GM18873 (cell line): Measurements from ENCODE around the gene SERPINI1.
"Not testable (repeated sequence)": the region's sequence is repeated elsewhere in the genome, so short reads cannot be mapped to it uniquely, and the experiment has no call there.

Source experiments
- ATAC-seq: cut with Tn5 transposase; IDR thresholded peaks from one replicate; pipeline ENCODE4 v1.9.1; 2021; ENCODE audit warnings: mild to moderate bottlenecking, moderate library complexity, moderate number of reproducible peaks; ENCODE audit not compliant: unreplicated experiment, low FRiP score

SERPINI1 gene

DNA sequence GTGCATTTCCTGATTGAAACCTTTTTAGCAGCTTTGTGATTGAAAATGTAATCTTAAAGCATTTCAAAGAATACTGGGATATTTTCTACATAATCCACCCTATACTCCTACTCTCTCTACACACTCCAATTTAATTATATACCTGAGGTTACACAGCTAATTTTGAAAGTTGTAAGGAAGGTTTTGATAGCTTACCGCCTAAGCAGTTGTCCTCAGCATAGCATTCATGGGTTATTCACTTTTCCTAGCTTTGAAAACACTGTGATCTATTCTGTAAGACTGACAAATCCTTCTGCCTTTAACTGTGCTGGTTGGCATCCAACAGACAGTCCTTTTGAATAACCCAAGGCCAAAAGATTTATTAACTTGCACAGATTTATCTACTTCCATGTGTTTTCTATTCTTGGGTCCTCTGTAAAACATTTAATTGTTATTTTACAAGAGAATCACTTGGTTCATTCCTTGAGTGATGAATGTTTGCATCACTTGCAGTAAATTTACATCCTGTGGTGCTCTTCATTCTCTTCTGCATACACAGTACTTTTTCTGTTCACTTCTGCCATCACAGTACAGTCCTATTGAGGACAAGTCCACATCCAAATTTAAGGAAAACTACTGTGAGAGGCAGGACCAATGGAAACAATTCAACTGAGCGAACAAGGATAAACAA, 44.8 kb downstream of the SERPINI1 start:
- no peak for ATAC-seq

DNA sequence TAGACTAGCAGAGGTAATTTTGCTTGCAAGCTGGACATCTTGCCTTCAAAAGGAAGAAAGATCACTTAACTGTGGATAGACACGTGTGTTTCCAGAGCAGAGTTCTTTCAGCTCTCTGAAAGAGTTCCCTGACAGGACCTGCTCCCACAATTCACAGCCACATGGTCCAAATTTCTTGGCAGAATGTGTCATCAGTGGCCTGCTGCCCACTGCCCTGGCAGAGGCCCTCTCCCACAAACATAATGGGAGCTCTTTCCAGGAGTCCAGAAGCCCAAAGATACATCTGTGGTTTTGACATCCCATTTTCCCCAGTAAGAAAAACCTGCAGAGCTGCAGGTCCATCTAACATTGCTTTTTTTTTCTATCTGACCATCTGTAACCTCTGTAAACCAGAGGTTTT, 48.3 kb downstream of the SERPINI1 start:
- no peak for ATAC-seq

DNA sequence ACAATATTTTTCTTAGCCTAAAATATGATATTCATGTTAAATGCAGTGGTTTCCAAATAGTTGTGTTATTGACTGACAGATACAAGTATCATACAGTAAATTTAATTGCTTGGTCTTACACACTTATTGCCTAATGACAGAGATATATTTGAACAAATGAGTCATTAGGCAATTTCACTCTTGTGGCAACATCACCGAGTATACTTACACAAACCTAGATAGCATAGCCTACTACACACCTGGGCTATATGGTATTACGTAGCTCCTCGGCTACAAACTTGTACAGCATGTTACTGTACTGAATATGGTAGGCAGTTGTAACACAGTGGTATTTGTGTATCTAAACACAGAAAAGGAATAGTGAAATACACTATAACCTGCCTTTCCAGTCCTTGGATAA, 50.3 kb downstream of the SERPINI1 start:
- no peak for ATAC-seq

DNA sequence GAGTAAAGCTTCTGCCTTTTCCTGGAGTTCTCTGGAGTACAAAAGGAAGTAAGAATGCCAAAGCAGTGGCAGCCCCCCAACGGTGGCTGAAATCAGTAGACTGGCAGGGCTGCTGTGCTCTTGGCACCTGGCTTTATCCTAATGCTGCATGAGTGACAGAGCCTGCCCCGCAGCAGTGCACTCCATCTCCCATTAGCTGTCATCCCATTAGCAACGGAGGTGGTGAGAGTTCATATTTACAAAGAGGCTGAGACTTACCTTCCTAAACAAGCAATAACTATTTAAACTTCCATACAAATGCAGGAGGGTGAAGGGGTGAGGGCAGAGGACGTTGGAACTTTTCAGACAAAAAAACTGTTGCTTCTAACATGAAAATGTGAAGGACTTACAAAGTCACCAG, 51.9 kb downstream of the SERPINI1 start:
- no peak for ATAC-seq

DNA sequence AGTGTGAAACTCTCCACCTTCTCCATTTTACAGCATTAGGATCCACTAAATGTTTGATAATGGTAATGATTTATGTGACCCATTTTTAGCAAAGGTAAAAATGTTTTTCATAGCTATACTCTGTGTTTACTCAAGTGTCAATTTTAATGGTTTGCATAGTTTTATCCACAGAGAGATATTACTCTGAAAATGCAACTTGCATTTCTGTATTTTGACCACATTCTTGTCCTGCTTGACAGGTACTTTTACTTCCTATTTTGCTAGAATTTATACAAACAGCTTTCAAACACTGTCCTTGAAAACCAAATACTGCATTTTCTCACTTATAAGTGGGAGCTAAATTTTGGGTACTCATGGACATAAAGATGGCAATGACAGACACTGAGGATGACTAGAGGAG, 62.9 kb downstream of the SERPINI1 start:
- no peak for ATAC-seq

DNA sequence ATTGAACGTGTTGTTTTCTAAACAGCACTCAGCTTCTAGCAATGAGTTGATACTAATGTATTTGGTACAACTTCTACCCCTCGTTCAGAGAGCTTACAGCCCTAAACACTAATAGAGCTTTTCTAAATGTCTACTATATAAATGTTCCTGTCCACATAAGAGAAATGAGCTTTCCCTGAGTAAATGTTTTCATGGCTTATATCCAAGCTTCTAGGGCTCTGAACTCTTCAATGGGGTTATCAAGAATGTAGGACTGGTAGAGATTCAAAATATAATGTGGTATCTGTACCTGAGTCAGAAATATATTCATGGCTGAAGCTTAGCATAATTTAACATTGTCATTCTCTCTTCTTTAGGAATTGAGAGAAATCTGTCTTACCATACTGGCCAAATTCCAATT, 73.4 kb downstream of the SERPINI1 start:
- no peak for ATAC-seq

DNA sequence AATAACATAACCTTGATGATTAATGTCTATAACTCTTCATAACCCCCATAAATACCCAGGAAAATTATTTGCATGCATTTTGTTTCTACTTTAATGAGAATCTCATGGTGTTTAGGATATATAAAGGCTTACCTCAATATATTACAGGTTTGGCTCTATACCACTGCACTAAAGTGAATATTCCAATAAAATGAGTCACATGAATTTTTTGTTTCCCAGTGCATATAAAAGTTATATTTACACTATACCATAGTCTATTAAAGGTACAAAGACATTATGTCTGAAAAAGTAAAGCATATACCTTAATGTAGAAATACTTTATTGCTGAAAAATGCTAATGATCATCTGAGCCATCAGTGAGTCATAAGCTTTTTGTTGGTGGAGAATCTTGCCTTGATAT, 74.7 kb downstream of the SERPINI1 start:
- no peak for ATAC-seq

DNA sequence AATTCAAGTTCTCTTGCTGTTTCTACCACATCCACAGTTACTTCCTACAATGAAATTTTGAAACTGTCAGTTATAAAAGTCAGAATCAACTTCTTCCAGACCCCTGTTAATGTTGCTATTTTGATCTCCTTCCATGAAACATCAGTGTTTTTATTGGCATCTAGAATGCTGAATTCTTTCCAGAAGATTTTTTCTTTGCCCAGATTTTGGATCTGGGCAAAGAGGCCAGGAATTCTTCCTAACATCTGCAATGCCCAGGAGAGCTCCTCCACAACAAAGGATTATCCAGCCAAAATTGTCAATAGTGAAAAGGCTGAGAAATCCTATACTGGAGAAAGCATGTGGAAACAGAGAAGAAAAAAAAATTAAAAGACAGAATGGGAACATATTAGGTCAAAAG, 75.5 kb downstream of the SERPINI1 start:
- ATAC-seq: no peak

DNA sequence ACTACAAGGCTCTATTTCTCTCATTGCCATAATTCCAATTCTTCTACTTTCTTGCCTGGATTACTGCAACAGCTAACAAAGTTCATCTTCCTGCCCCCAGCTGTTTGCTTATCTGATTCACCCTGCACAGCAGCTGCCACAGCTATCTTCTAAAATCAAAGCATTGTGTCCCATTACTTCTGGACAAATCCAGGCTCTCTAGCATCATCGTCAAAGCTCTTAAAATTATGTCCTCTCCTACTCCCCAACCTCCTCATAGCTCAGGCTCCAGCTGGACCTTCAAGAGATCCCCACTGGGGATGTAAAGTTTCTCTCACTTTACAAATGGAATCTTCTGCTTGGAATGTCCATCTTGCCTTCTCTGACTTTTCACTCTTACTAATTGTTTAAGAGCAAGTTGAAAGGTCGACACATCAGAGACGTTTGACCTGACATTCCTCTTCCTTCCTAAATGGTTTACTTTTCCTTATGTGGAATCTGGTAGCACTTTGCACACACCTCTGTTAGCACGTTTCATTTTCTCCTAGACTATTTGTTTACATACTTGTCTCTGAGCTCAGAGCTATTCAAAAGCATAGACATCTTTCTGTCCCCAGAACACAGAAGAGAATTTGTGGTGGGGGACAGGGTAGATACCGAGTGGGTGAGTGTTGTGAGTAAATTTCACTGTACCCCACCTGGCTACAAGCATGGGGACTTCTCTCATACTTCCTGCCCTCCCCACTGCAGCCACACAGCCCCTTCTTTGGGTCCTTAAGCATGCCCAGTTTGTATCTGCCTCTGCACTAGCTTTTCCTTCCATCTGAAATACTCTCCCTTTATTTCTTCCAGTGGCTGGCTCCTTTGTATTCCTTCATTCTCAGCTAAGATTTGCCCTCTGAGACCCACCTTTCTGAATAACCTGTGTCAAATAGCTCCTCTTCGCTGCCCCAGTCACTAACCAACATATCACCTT, 77.9 kb downstream of the SERPINI1 start:
- no peak for ATAC-seq

DNA sequence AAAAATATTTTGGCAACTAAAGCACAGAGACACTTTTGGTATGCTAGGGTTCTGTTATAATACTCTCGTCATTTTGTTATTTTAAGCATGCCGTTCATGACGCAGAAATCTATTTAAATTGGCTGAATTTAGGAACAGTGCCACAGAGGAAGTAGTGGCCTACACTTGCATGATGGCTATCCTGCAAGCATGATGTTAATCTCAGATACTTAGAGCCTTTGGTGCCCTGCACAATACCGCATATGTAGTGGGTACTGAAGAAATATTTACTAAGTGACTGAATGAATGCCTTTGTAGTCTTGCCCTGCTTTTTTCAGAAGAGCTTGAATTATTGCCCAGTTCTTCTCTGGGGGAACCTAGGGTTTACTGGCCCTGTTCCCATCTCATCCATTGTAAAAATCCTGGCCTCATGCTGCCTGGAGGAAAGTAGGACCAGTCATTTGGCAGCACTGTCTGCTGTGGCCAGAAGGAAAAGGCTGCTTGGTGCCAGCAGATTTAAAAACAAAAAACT, 79.0 kb downstream of the SERPINI1 start:
- no peak for ATAC-seq

DNA sequence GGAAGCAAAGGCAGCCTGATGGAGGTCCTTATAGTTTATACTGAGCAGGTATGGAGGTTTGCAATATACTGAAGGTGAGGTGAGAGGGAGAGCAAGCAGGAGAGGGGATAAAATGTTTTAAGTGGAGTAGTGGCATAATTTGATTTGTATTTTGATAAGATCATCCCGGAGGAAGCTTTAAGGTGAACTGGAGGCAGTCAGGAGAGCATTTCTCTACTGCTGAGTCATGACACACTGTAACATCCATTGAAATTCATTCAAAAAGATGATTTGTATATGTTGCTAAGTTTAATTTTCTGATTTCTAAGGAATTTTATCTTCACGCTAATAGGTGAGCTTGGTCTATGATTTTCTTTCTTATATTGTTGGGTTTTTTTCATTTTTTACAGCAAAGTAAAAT, 81.4 kb downstream of the SERPINI1 start:
- ATAC-seq: no peak

DNA sequence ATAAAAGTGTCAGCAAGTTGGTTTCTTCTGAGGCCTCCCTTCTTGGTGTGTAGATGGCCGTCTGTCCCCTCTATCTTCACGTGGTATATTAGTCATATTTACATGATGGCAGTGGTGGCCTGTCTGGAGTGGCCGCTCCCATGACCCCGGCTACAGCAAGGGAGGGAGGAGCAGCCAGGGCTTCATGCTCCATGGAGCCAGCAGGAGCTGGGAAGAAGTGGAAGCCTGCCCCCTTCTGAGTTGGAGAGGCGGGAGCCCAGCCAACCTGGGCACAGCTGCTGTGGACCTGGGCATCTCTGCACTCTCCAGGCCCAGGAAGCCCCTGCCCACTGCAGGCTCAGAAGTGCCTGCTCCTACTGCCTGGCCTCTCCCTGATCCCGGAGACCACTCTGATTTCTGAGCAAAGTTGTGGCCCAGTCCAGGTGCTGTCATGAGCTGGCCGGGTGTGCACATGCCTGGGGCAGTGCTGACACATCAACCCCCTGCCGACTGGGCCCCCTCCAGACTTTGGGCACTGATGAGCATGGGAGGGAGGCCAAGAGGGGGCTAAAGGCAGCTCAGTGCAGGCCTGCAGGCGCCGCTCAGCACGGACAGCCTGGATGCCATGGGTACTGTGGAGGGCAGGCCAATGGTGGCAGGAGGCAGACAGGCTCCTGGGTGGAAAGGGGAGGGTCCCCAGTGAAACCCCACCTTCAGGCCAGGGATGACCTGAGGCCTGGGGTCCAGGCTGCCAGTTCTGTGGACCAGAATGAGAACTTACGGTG, 84.8 kb downstream of the SERPINI1 start:
- no peak for ATAC-seq

DNA sequence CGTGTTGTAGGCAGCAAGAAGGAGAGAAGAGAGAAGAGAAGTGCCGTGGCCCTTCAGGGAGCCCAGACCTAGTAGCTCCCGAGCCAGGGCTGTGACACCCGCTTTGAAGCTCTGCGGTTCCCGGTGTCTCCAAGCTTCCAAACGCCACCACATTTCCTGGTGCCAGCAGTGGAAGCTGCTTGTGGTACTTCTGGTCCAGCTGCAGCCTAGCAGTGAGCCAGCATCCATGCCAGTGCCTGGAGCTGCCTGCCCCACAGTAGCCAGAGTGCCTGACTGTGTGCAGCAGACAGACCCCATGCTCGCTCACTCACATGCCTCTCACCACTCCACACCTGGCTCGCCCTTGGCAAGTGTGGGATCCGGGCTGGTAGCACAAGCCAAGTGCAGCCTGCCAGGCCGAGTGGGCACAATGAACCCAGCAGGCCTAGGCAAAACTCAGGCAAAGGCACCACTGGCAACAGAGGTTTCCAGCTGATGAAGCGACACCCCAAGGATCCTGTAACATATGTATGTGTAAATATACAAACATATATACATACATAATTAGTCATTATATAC, 85.8 kb downstream of the SERPINI1 start:
- no peak for ATAC-seq

DNA sequence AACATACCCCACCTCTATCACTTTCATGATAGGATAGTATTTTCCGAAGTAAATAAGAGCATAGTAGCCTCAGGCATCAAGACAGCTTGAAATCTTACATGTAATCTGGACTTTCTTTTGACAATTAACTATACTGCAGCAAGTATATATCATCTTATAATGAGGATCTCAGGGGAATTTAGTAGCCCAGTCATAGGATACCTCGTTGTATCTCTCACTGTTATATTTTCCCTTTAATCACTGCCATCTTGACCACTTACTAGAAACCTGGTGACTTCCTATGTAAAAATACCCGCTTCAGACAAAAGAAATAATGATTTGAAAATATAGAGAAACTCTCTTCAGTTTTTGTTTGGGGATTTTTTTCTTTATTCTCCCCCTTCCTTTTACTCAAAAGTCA, 88.2 kb downstream of the SERPINI1 start:
- ATAC-seq: no peak

DNA sequence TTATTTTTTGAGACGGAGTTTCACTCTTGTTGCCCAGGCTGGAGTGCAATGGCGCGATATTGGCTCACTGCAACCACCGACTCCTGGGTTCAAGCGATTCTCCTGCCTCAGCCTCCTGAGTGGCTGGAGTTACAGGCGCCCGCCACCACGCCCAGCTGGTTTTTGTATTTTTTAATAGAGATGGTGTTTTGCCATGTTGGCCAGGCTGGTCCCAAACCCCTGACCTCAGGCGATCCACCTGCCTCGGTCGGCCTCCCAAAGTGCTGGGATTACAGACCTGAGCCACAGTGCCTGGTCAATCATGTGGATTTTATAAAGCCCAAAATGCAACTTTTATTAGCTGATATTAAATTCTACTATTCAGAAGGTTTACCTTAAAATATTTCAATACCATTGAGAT, 92.1 kb downstream of the SERPINI1 start:
- ATAC-seq: not testable (repeated sequence)

DNA sequence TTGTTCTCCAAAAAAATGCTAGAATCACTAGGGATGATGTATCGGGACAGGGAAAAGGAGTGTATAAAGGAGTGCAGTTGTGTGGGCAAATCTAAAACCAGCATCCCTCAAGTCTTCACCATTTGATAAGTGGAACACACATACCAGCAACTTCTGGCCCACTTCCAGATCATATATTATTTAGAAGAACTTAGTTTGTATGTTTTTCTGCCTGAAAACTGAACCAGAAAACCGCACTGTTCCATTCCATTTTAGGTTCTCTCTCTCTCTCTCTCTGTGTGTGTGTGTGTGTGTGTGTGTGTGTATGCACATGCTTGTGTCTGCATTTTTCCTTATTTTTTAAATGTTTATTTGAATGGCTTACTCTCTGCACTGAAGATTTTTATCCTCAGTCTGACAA, 93.5 kb downstream of the SERPINI1 start:
- ATAC-seq: no peak

DNA sequence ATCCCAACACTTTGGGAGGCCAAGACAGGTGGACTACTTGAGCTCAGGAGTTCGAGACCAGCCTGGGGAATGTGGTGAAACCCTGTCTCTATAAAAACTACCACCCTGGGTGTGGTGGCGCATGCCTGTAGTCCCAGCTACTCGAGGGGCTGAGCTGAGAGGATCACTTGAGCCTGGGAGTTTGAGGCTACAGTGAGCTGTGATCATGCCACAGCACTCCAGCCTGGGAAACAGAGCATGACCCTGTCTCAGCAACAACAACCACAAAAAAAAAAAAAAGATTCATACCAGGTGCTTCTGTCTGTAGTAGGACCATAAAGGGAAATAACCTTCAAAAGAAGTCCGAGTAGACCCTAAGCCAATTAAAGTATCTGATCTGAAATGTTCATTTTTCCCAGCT, 94.5 kb downstream of the SERPINI1 start:
- ATAC-seq: no peak

DNA sequence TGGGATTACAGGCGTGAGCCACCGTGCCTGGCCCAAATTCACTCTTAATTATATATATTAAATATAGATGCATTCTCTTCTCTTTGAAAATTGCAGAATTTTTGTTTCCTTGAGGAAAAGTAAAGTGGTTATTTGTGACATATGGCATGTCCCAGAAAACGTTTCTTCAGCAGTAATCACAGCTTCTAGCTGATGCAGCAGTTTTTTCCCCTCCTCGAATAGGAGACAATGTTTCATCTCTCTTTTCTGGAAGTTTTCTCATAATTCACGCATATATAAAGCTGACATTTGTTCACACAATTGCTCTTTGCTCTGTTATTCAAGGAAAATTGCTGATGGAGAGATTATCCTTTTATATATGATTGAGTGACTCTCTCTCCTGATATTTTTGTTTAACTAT, 99.8 kb downstream of the SERPINI1 start:
- no peak for ATAC-seq

DNA sequence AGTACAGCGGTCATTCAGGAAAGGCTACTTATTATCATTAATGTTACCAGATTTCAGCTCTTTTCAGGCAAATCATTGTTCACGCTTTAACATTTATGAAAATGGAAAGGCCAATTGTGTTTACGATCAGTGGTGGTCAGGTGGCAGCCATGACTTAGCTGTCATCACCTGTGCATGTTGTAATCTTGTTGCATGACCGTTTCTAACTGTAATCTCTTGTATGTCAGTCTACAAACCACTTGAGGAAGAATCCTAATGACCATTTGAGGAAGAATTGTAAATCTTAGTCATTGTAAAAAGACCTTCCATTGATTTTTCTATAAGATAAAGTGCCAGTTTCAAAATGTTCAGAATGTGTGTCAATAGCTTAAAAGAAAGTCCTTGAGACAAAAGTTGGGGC, 100.4 kb downstream of the SERPINI1 start:
- no peak for ATAC-seq

DNA sequence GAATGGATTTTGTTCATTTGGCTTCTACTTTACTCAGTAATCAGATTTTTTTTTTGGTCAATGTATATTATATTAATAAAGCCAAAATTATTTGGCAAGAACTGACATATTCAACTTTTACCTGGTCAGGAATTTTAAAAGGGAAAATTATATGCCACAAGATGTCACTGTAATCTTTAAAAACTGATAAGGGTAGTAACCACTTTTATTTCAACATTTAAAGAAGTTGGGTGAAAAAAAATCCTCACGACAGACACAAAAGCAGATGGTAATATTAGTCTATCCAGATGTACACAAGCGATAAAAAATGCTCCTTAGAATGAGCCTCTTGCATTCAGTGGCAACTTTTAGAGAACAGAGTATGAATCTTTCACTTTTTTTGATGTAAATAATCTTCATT, 101.9 kb downstream of the SERPINI1 start:
- no peak for ATAC-seq
